ENCODE measurements around the gene TNFRSF11A.

TNFRSF11A gene

GRCh38 chr18:62345909-62346308, 20.8 kb downstream of the TNFRSF11A start:
- no peak for DNase-seq

GRCh38 chr18:62346333-62347088, 21.4 kb downstream of the TNFRSF11A start:
- no peak for DNase-seq

GRCh38 chr18:62347089-62347506, 22.0 kb downstream of the TNFRSF11A start:
- no peak for DNase-seq

- DNase-seq, result no peak
These were observed 23.4 kb downstream of the TNFRSF11A start for GRCh38 chr18:62348474-62348873.

- DNase-seq, result no peak
These were observed 28.1 kb downstream of the TNFRSF11A start for GRCh38 chr18:62353170-62353569.

- DNase-seq, result no peak
These were observed 29.0 kb downstream of the TNFRSF11A start for GRCh38 chr18:62354151-62354550.

GRCh38 chr18:62357079-62357719, 32.1 kb downstream of the TNFRSF11A start:
- DNase-seq, result no peak

- DNase-seq, result no peak
These were observed 35.7 kb downstream of the TNFRSF11A start for GRCh38 chr18:62360805-62361204.

- DNase-seq, result no peak
These were observed 36.2 kb downstream of the TNFRSF11A start for GRCh38 chr18:62361288-62361687.

- DNase-seq, result no peak
These were observed 39.4 kb downstream of the TNFRSF11A start for GRCh38 chr18:62364558-62364957.

GRCh38 chr18:62365420-62365819, 40.3 kb downstream of the TNFRSF11A start:
- no peak for DNase-seq

GRCh38 chr18:62366992-62367391, 41.9 kb downstream of the TNFRSF11A start:
- no peak for DNase-seq

GRCh38 chr18:62368100-62368499, 43.0 kb downstream of the TNFRSF11A start:
- DNase-seq, result no peak

- no peak for DNase-seq
These were observed 44.1 kb downstream of the TNFRSF11A start for GRCh38 chr18:62369129-62369644.

GRCh38 chr18:62370366-62370765, 45.3 kb downstream of the TNFRSF11A start:
- DNase-seq, result no peak

- DNase-seq, result no peak
These were observed 46.3 kb downstream of the TNFRSF11A start for GRCh38 chr18:62371436-62371835.

- no peak for DNase-seq
These were observed 47.0 kb downstream of the TNFRSF11A start for GRCh38 chr18:62372156-62372555.

GRCh38 chr18:62372882-62373281, 47.8 kb downstream of the TNFRSF11A start:
- DNase-seq, result no peak

- DNase-seq, result no peak
These were observed 49.4 kb downstream of the TNFRSF11A start for GRCh38 chr18:62374410-62374965.

GRCh38 chr18:62377131-62377807, 52.2 kb downstream of the TNFRSF11A start:
- DNase-seq, result no peak

GRCh38 chr18:62379051-62379450, 53.9 kb downstream of the TNFRSF11A start:
- no peak for DNase-seq

GRCh38 chr18:62381373-62381772, 56.3 kb downstream of the TNFRSF11A start:
- DNase-seq, result no peak

GRCh38 chr18:62384068-62384467, 59.0 kb downstream of the TNFRSF11A start:
- DNase-seq, result no peak
